ENCODE results near the gene EDRF1.

- TF ChIP-seq POLR2A (IDR thresholded peaks at IDR 0.05; ENCODE audit: control extremely low read depth in 1 of 2, low read depth in 2 of 2, low read length in 2 of 2) (no peak), CTCF (IDR thresholded peaks at IDR 0.05; ENCODE audit: control extremely low read depth in 1 of 3, insufficient read depth in 1 of 3, low read depth in 1 of 3, low read length in 3 of 3) (peak in 2 of 3 experiments; percentile 10 to 26; a peak in 2 of 4 replicates), EP300 (IDR thresholded peaks at IDR 0.05; ENCODE audit: borderline replicate concordance in 1 of 2, low read depth in 2 of 2, low read length in 2 of 2) (no peak), KDM1A (IDR thresholded peaks at IDR 0.05; ENCODE audit: borderline replicate concordance, low read length) (no peak), TBP (IDR thresholded peaks at IDR 0.05; ENCODE audit: low read depth, low read length) (no peak), EGR1 (IDR thresholded peaks at IDR 0.05; ENCODE audit: borderline replicate concordance, low read depth, low read length) (no peak), USF2 (IDR thresholded peaks at IDR 0.05; ENCODE audit: low read length) (no peak), SUZ12 (IDR thresholded peaks at IDR 0.05; ENCODE audit: low read length) (no peak)
Measured at GRCh38 chr10:125698481-125698998, 21.0 kb upstream of the EDRF1 start.
